Upper lobe of left lung (tissue), 6 donors: ENCODE data around the gene BBLN. TPM values are rescaled to one million over a fixed set of nuclear protein-coding genes. Genes with fewer than 3 reads are reported as not detected.

ENCODE experiments used
- ATAC-seq, 2 donors: fragments of 200-7000 bp; cut with Tn5 transposase; one replicate each; pipeline ENCODE4 v1.9.1; 2022; ENCODE audit warnings: mild to moderate bottlenecking in 2 of 2, moderate library complexity in 2 of 2; ENCODE audit not compliant: low FRiP score in 2 of 2
- DNase-seq, 2 donors: peaks; one replicate each; pipeline ENCODE4 v3.0.0-alpha.2; 2019 to 2020
- H3K27ac ChIP-seq, 4 donors: fragments of 200-600 bp; sonication (generic); one replicate each; pipeline ENCODE4 v1.5.1; 2016 to 2019
- H3K27me3 ChIP-seq, 4 donors: fragments of 200-600 bp; sonication (generic); one replicate each; pipeline ENCODE4 v1.5.1; 2017 to 2019
- H3K36me3 ChIP-seq, 4 donors: fragments of 200-600 bp; sonication (generic); one replicate each; pipeline ENCODE4 v1.5.1; 2016 to 2019
- H3K4me1 ChIP-seq, 4 donors: fragments of 200-600 bp; sonication (generic); one replicate each; pipeline ENCODE4 v1.5.1; 2018 to 2019
- H3K4me3 ChIP-seq, 4 donors: fragments of 200-600 bp; sonication (generic); one replicate each; pipeline ENCODE4 v1.5.1; 2017 to 2019; ENCODE audit warnings: mild to moderate bottlenecking in 2 of 4, moderate library complexity in 1 of 4
- H3K9me3 ChIP-seq, 4 donors: fragments of 200-600 bp; sonication (generic); one replicate each; pipeline ENCODE4 v1.5.1; 2018 to 2019
- CTCF ChIP-seq, 6 experiments: fragments of 450-650 bp in 4 of 6; fragments of 200-600 bp in 2 of 6; sonication (generic) in 2 of 6; IDR thresholded peaks; one replicate each; pipeline ENCODE4 v1.5.1; 2016 to 2019; ENCODE audit warnings: antibody characterized with exemption in 6 of 6
- EP300 ChIP-seq, 4 donors: sonication (generic); formaldehyde crosslinking; IDR thresholded peaks; one replicate each; pipeline ENCODE4 v1.5.1; 2017; ENCODE audit warnings: antibody characterized with exemption in 4 of 4, control low read depth in 2 of 4
- POLR2A ChIP-seq, 4 donors: fragments of 450-650 bp; IDR thresholded peaks; one replicate each; pipeline ENCODE4 v1.5.1; 2016 to 2017; ENCODE audit warnings: antibody characterized with exemption in 4 of 4, mild to moderate bottlenecking in 2 of 4
- POLR2AphosphoS5 ChIP-seq, 2 donors: sonication (generic); formaldehyde crosslinking; IDR thresholded peaks; one replicate each; pipeline ENCODE4 v1.5.1; 2017; ENCODE audit warnings: antibody characterized with exemption in 2 of 2
- WGBS, 2 donors: methylation state at CpG; one replicate each; pipeline ENCODE4 v1.1.5; 2017 to 2018; 5-methylcytosine and 5-hydroxymethylcytosine counted together
- total RNA-seq, 6 donors: library from RNA; depleted of rRNA in 4 of 6; stranded (reverse); fragments of >200 nt in 4 of 6; gene quantifications; one replicate each; pipeline versions ENCODE4 v1.1.0 to v1.2.1, GENCODE V29; 2016 to 2021
- donor health status: DM: no; HTN: no; CAD: no; lungs with moderate emphysema.
- donor health status: DM: no; HTN: yes; CAD: no; lungs with severe emphysema.

BBLN gene
- total RNA-seq, 6 donors from 2014 or later, result 62.4 to 204 (median 102) TPM

- ATAC-seq (no peak), DNase-seq (no peak)
- 90 to 93% methylated on average over 13 to 27 of the region's 27 CpGs for WGBS, 2 donors
- Histone ChIP-seq H3K4me1 (peaks cover 23 to 31% (median 25%) of the 10 kb centered on the region in 4 donors), H3K4me3 (no peak overlapping the region), H3K9me3 (no peaks in the 10 kb centered on the region), H3K27ac (no peak overlapping the region), H3K27me3 (no peaks in the 10 kb centered on the region), H3K36me3 (peaks cover 4 to 41% (median 28%) of the 10 kb centered on the region in 4 donors)
- TF ChIP-seq POLR2AphosphoS5 (IDR thresholded peaks at IDR 0.05) (no peak), EP300 (IDR thresholded peaks at IDR 0.05) (no peak), POLR2A (IDR thresholded peaks at IDR 0.05) (no peak)
These were observed 37.9 kb upstream of the BBLN start for GRCh38 chr9:128121924-128122808.

GRCh38 chr9:128122809-128123175 lies 37.3 kb upstream of the BBLN start:
- no peaks in the 10 kb centered on the region for H3K27me3 ChIP-seq
- WGBS, 2 donors, result 96 to 97% methylated on average over 10 to 24 of the region's 24 CpGs
- H3K27ac ChIP-seq, result no peak overlapping the region
- peaks cover 18 to 31% (median 24%) of the 10 kb centered on the region in 4 donors for H3K4me1 ChIP-seq
- ATAC-seq (no peak), DNase-seq (peak in 1 of 2 donors; percentile 74)
- H3K9me3 ChIP-seq, result no peaks in the 10 kb centered on the region
- peaks cover 4 to 41% (median 28%) of the 10 kb centered on the region in 4 donors for H3K36me3 ChIP-seq
- no peak overlapping the region for H3K4me3 ChIP-seq
- no peak for TF ChIP-seq POLR2A (IDR thresholded peaks at IDR 0.05)
- no peak for TF ChIP-seq POLR2AphosphoS5 (IDR thresholded peaks at IDR 0.05)
- TF ChIP-seq CTCF (IDR thresholded peaks at IDR 0.05), result no peak
- no peak for TF ChIP-seq EP300 (IDR thresholded peaks at IDR 0.05)

GRCh38 chr9:128123451-128124080 lies 36.5 kb upstream of the BBLN start:
- Histone ChIP-seq H3K4me1 (peaks cover 14 to 28% (median 21%) of the 10 kb centered on the region in 4 donors), H3K4me3 (no peak overlapping the region), H3K9me3 (no peaks in the 10 kb centered on the region), H3K27me3 (no peaks in the 10 kb centered on the region), H3K27ac (no peak overlapping the region), H3K36me3 (peaks cover 4 to 41% (median 28%) of the 10 kb centered on the region in 4 donors)
- DNase-seq (peak in 1 of 2 donors; percentile 70), ATAC-seq (no peak)
- TF ChIP-seq EP300 (IDR thresholded peaks at IDR 0.05) (no peak), CTCF (IDR thresholded peaks at IDR 0.05) (no peak), POLR2A (IDR thresholded peaks at IDR 0.05) (no peak), POLR2AphosphoS5 (IDR thresholded peaks at IDR 0.05) (no peak)
- WGBS, 2 donors, result 95 to 97% methylated on average over 19 to 20 of the region's 21 CpGs

- Histone ChIP-seq H3K36me3 (peaks cover 4 to 41% (median 28%) of the 10 kb centered on the region in 4 donors), H3K9me3 (no peaks in the 10 kb centered on the region), H3K27ac (no peak overlapping the region), H3K4me1 (peaks cover 20 to 37% (median 29%) of the 10 kb centered on the region in 4 donors), H3K27me3 (no peaks in the 10 kb centered on the region), H3K4me3 (no peak overlapping the region)
- DNase-seq, result no peak
- TF ChIP-seq POLR2A (IDR thresholded peaks at IDR 0.05) (no peak), CTCF (IDR thresholded peaks at IDR 0.05) (no peak), POLR2AphosphoS5 (IDR thresholded peaks at IDR 0.05) (no peak), EP300 (IDR thresholded peaks at IDR 0.05) (no peak)
- whole genome bisulfite sequencing, 2 donors, result 78 to 93% methylated on average over 5 to 8 of the region's 8 CpGs
- ATAC-seq, result no peak
These were observed 35.6 kb upstream of the BBLN start for GRCh38 chr9:128124451-128124850.

GRCh38 chr9:128124873-128125579 lies 35.0 kb upstream of the BBLN start:
- 65 to 70% methylated on average over 11 to 16 of the region's 16 CpGs for WGBS, 2 donors
- DNase-seq (peak; percentile 52 to 71), ATAC-seq (no peak)
- H3K27me3 ChIP-seq, result no peaks in the 10 kb centered on the region
- no peaks in the 10 kb centered on the region for H3K9me3 ChIP-seq
- H3K4me3 ChIP-seq, result no peak overlapping the region
- H3K27ac ChIP-seq, result no peak overlapping the region
- H3K36me3 ChIP-seq, result peaks cover 4 to 41% (median 28%) of the 10 kb centered on the region in 4 donors
- TF ChIP-seq POLR2AphosphoS5 (IDR thresholded peaks at IDR 0.05) (no peak), CTCF (IDR thresholded peaks at IDR 0.05) (peak in 3 of 6 experiments; percentile 36 to 56 (median 46)), EP300 (IDR thresholded peaks at IDR 0.05) (no peak), POLR2A (IDR thresholded peaks at IDR 0.05) (no peak)
- peaks cover 20 to 39% (median 30%) of the 10 kb centered on the region in 4 donors for H3K4me1 ChIP-seq
